Stimulated activated CD8-positive, alpha-beta memory T cell treated with anti-CD3 and anti-CD28 coated beads, Interleukin-12 subunit alpha, Interleukin-12 subunit beta, amount 100 ng/mL, for 1 hour (primary cell): ENCODE measurements around the gene TMEM269.
"Not testable (repeated sequence)": the region's sequence is repeated elsewhere in the genome, so short reads cannot be mapped to it uniquely, and the experiment has no call there.

Experiments
- DNase-seq: peaks from one replicate; pipeline ENCODE4 v3.0.0-alpha.2; 2020; ENCODE audit warnings: low read depth

TMEM269 gene

DNA sequence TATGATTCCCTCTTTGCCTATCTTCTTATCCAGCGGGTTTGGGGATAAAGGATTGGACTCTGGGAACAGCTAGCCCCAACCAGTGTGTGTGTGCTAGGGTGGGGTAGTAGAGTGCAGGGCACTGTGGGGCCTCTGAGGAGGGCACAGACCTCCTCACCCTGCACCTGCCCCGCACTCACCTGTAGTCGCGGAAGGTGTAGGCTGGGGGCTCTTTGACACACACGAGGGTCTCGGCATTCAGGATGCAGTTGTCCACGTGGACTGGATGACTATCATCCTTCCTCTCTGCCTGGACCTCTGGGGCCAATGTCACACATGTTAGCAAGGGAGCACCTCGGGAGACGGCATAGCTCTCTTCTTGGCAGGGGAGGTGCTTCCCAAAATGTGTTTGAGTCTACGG is 36.8 kb upstream of the TMEM269 start:
- no peak for DNase-seq

DNA sequence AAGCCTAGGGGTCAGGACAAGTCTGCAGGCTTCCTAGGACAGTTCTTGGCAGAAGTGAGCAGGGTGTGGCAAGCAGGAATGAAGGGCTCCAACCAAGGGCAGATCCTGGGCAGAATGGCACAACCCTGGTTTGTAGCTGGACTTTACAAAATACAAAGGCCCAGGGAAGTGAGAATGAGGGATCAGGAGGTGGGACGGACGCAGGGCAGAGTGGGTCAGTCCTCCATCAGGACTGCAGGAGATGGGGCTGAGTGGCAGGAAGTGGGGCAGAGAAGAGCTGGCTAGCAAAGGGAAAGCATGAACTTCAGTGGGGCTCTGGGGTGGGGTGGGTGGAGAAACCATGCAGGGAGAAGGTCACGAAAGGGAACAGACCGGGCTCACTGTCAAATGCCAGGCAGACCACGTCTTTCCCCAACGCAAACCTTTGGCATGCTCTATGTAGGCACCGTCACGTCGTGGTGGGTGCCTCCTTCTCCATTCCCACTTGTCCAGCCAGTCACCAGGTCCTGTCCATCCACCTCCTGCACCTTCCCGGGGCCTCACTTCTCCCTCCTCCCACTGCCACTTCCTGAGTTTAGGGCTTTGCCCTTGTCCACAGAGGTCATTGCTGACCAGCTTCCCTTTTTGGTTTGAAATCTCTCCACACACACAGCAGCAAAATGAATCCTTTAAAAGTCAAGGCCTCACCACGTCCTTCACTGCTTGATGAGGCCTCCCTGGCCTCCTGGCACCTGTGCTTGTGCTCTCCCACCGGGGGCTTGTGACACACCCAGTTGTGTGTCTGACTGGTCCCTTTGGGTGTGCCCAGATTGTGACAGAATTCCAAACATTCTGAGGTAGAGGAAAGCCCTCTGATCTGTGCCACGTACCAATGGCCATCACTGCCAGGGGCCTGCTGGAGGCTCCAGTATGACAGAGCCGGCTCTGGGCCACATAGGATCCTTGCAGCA is 36.1 kb upstream of the TMEM269 start:
- DNase-seq = no peak

DNA sequence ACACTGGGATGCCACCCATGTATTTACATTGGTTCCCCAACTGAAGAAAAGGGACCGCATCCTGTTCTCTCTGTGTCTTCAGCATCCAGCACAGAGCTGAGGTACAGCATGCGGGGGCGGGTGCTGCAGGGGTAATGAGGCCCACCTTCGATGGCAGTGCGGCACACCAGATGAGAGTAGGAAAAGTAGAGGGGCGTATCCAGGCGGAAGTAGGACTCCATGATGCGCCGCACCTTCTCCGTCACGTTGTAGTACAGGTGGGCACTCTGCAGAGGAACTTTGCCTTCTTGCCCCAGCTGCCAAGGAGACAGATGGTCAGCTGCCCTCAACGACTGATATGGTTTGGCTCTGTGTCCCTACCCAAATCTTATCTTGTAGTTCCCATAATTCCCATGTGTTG is 34.8 kb upstream of the TMEM269 start:
- no peak for DNase-seq

DNA sequence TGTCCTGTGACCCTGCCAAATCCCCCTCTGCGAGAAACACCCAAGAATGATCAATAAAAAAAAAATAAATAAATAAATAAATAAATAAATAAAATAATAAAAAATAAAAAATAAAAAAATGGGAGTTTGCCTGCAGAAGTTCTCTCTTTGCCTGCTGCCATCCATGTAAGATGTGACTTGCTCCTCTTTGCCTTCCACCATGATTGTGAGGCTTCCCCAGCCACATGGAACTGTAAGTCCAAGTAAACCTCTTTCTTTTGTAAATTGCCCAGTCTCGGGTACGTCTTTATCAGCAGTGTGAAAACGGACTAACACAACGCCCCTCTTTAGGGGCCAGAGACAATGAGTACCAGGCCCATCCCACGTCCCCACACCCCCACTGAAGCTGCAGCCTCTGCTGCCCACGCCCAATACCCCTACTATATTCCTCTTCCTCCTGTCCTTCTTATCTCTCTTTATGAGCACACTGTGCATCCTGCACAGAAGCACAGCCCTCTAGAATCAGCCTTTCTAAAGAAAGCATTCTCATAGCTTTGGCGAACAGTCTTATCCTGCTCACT is 33.2 kb upstream of the TMEM269 start:
- not testable (repeated sequence) for DNase-seq

DNA sequence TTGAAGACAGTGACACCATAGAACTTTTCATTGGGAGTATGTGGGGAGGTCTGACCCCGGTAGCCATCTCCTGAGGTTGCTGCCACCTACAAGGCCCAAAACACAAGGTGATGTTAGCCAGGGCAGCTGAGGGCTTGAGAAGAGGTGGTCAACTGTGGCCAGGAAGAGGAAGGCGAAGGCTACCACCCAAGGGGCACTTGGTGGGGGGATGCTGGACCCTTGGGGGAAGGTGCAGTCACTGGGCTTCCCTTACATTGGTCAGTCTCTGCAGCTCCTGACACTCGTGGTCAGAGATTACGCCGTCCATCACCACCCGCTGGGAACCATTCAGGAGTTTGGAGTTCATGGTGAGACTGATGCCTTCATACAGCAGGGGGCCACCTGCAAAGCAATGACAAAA is 32.5 kb upstream of the TMEM269 start:
- no peak for DNase-seq

DNA sequence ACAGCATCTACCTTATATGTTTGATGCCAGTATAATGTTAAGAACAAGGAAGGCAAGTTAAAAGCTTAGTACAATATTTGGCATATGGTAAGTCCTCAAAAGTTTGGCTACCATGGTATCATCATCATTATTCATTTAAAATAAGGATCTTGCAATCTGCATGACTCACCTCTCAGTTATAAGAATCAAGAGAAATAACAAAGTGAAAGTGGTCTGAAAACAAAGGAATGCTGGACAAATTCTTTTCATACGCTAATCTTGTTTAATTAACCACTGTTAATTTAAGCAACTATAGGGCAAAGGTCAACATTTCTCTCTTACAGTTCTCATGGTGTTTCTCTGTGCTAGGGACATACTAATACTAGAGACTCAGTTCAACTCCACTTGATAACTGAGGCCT is 31.7 kb upstream of the TMEM269 start:
- no peak for DNase-seq

DNA sequence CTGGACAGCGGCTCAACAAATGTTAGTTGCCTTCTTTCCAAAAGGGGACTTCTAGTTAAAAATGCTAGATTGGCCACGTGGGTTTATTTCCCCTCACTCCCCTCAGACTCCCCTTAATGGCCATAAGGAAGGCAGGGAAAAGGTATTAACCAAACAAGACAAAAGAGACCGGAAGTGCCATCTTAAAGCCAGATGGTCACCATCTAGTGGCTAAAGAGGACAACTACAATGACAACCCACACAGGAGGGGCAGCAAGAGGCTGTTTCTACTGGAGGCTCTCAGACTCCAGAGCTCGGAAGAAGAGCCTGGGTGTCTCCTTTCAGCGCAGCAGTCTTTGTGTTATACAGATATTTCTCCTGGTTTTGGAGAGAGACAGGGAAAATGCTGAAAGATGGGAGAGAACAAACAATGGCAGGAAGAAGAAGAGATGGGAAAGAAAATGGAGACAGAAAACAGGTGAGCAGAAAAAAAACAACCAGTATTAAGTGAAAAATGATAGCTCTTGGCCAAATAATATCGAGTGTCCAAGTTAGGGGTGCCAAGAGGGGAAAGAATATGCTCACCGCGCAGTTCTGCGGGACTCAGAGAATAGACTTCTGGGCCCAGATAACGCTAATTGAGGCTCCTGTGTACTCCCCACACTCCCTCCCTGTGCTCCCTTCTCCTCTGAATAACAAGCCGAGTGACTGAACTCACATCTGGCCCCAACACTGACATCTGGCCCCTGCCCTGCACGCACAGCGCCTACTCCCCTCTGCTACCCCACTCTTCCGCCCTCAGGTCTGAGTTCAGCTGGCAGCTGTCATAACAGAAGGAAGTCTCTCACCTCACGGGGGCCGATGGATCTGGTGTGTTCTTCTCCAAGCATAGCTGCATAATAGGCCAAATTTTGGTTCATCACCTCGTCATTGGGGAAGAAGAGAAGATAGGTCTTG is 27.6 kb upstream of the TMEM269 start:
- DNase-seq = no peak

DNA sequence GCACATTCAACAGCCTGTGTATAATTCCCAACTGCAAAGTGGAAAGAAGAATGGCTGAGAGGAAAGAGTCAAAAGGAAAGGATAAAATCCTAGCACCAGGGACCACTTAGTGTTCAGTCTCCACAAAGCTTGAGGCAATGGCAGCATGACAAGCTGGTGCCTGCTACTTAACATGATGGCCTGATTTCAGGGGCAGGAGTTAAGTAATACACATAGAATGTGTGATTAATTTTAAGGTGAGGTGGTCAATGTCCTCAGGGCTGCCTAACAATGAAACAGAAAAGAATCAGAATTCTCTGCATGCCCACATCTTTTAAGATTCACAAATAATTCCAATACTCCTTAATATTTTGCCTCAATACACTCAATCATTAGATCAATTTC is 26.9 kb upstream of the TMEM269 start:
- no peak for DNase-seq

DNA sequence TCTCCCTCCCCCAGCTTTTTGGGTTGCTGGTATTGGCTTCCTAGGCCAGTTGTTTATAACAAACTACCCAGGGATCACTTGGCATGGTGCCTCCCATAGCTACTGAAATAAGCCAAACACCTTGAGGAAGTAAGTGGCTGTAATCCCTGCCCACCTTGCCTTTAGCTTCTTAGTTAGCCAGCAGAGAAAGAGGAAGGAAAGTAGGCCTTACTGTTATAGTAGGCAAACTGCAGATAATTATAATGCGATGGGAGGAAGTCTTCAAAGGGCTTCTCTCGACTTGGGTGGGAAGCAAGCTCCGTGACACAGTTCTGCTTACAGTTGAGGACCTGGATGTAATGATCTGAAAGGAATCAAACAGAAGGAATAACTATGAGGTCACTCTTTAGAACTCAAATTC is 26.1 kb upstream of the TMEM269 start:
- no peak for DNase-seq

DNA sequence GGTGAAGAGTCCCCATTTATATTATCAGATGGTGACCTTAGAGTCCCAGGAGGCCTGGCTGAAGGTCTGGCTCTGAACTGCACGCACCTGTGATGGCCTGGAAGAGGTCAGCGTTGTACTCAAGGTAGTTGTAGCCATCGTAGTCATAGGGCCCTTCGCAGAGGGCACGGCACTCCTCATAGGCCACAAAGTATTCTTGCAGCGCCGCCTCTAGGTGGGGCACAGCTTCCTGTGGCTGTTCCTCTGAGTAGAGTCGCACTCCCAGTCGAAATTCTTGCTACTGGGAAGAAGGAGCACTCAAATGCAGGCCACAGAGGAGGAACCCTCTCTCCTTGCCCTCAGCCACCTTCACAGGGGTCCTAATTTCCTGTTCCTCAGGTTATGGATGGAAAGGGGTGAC is 25.7 kb upstream of the TMEM269 start:
- DNase-seq = no peak

DNA sequence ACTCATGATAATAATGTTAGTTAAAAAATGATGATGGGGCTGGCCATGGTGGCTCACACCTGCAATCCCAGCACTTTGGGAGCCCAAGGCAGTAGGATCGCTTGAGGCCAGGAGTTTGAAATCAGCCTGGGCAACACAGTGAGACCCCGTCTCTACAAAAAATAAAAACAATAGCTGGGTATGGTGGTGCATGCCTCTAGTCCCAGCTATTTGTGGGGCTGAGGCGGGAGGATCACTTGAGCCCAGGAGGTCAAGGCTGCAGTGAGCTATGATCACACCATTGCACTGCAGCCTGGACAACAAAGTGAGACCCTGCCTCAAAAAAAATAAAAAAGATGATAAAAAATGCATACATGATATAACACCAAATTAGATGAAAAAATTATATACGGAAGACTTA is 23.2 kb upstream of the TMEM269 start:
- DNase-seq = no peak

DNA sequence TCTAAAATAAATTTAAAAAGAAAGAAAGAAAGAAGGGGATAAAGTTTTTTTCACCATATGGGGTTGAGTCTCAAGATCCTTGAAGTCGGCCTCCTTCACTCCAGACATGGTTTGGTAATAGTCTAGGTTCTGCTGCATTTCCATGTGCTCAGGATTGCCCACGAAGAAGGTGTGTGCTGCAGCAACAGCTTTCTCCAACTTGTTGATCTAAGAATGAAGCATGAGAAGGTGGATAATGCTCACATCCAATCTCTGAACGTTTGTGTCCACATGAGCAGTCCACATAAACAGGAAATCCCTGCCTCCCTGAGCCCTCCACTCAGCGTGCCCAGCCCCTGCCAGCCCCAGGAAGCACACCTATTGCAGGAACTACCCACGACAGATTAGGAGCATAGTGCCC is 22.5 kb upstream of the TMEM269 start:
- DNase-seq = no peak

DNA sequence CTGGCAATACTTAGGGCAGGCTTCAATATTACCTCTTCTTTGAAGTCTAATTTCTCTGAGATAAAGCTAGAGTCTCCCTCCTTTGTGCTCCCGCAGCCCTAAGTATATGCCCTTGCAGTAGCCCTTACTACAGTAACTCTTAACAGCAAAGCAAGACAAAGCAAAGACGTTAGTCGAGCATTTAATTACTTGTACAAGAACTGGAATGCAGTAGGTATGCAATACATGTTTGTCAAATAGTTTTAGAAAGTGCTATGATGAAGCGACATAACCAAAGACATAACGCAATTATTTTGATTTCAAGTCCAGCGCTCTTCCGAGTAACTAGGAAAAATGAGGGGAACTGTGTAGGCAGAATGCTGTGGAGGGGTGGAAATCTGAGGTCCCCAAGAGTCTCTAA is 19.5 kb upstream of the TMEM269 start:
- DNase-seq = no peak

DNA sequence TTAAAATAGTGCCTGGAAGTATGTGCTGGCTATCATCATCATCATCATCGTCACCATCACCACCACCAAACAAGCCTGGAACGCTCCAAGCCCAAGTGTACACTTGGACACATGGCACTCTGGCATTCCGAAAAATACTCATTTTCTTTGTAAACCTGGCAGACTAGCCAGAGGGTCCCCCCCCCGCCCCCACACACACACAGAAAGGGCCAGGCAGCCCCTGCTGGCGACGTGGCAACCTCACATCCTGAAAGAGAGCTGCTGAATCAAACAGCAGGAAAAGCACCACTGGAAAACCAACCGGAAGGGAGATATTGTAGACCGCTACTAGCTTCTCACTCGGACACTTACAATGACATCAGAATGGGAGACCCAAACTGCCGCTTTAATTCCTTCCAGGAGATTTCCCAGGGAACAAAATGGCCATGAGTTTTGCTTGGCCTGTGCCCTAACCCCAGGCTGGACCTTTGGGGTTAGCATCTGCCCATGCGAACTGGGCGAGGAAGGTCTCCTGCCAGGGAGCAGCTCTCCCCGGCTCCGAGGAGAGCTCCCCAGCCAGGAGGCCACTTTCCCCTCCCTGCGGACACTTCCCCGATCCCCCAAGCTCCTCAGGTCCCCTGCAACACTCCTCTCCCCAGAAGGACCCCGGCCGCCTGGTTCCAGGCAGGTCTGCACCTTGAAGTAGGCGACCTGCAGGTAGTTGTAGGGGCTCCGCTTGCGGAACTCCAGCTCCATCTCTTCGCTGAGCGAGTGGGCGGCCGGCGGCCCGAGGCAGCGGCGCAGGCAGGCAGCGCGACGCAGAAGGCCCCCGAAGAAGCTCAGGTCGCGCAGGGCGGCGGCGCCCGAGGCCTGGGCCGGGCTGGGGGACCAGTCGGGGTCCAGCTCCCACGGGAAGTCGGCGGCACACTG is 18.7 kb upstream of the TMEM269 start:
- no peak for DNase-seq

DNA sequence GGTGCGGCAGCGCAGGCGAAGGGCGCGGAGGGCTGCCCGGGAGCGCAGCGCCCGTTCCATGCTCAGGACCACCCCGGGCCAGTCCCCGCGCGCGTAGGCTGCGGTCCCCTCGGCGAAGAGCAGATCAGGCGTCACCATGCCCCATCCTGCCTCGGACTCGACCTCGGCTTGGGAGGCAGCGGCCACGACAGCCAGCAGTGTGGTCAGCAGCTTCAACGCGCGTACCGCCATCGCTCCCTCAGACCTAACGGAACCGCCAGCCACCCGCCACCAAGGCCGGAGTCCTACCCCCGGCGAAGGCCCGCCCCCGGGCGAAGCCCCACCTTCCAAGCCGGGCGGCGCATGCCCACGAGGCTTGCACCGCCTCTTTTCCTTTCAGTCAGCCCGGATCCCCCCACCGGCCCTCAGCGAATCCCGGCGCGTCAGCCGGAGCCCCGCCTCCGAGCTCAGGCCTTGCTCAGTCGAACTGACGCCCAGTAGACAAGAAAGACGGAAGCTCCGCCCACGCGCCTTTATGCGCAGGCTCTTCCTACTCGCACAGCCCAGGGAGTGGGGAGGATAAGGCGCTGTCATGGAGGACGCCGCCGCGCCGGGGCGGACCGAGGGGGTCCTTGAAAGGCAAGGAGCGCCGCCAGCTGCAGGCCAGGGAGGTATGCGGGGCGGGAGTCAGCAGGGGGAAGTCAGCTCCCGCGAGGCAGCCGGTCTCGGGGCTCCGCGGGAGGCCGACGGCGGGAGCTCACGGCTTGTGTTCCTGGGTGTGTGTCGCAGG is 17.9 kb upstream of the TMEM269 start, which contains the start of the genes C1orf50 and P3H1:
Gene C1orf50 (plus strand): TSS at position 509 of the 769 bp plus-strand sequence. CDS start 63 bp downstream, at position 572.
Gene P3H1 (minus strand): TSS at position 288 of the 769 bp plus-strand sequence. CDS start 57 bp downstream, at position 231.
- peak; percentile 98 for DNase-seq

DNA sequence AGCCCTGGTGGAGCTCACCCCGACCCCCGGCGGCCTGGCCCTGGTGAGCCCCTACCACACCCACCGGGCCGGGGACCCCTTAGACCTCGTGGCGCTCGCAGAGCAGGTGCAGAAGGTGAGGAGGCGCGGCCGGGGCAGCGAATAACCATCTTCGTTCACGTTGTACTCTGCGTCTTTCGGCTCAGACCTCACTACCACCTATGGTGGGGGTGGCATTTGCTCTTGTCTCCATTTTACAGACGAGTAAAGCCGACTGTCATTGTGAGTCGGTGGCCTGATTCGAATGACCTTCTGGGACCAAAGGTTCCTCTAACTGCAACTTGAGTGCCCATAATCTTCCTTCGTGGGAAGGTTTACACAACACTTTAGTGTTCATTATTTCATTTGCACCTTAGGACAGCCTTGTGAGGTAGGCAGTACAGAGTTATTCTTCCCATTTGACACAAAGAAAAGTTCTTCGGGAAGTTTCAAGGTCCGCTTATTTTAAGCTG is 17.2 kb upstream of the TMEM269 start:
- no peak for DNase-seq

DNA sequence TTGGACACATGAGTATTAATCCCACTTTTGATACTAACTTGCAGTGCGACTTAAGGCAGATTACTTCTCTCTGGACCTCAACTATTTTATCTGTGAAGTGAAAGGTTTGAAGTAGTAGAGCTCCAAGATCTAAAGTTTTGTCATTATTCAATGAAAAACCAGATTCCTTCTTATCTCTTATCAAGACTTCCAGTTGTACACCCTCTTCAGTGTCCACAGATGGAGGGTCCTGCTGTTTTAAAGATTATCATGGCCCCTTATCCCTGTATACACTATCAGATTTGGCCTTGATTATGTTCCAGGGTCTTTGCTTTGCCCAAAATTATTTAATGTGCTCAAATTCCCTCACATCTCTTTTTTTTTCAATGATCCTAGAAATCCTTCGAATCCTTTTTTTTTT is 16.6 kb upstream of the TMEM269 start:
- no peak for DNase-seq

DNA sequence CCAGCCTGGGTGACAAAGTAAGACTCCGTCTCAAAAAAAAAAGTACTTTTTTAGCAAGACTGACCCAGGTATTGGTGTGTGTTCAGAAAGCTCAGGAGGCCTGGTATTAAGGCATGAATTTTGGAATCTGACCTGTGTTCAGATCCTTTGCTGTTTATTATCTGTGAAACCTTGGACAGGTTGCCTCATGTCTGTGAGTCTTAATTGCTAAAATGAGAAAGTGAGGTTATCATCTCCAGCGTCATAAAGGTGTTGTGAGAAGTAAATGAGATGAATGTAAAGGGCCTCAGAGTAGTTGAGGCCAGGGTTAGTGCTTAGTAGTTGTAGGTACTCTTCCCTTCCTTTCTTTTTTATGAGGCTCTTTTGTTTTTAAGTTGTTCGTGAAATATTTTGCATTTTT is 15.0 kb upstream of the TMEM269 start:
- DNase-seq = no peak

DNA sequence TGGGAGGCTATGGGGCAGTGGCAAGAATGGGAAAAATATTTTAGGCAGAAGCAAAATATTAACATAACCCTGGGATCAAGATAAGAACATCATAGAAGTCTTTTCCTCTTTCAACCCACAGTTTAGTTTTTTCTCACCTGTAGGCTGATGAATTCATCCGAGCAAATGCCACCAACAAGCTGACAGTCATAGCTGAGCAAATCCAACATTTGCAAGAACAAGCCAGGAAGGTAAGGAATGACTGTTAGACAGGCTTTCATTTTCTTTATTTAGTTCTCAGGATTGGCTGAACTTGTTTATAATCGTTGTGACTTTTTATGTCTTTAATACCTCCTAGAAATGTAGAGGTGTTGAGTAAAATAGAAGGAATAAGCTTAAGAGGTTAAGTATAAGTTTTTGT is 11.4 kb upstream of the TMEM269 start:
- no peak for DNase-seq

DNA sequence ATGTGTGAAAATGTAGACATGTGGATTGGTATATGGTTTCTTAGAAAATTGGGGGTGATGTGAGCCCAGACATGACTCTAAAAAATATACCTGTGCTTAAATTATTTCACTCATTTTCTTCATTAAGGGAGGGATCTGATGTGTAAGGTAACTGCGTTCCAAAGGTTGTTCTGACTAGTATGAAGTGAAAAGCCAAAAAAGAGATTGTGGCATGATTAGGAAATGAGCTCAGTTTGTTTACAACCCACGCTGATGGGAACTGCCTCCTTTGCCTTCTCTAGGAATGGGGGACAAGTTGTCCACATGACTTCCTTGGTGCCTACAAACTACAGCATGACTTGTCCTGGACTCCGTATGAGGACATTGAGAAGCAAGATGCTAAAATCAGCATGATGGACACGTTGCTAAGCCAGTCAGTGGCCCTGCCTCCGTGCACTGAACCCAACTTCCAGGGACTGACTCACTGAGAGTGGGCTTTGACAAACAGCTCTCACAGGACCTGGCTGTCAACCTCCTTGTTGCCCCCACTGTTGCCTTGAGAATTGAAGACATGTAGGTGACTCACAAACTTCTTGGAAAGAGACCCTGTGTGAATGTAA is 9.8 kb upstream of the TMEM269 start:
- DNase-seq = no peak
